ENCODE measurements around the gene GPR50.

Gene GPR50

DNA sequence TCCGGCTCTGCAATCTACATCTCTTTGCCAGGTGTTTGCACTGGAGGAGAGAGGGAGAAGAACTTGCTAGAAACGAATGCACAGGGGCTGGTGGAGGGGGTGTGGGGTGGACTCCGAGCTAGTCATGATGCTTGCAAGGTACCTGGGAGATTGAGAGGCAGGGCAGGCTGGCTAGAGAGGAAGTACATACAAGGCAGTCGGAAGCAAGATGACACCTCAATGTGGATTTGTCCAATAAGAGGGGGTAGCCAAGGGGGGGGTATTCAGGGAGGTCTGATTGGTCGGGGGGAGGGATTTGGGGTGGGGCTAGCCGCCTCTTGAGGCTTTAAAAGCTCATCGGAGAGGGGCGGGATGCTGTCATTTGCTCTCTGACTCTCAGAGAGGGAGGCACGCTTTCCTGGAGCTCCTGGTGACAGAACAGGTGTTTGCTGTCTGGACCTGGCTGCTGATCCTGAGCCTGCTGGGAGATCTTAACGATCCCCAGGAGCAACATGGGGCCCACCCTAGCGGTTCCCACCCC lies at the start of gene GPR50:
Gene GPR50 (plus strand): TSS at position 354 of the 520 bp plus-strand sequence. CDS start 138 bp downstream, at position 492.
- Histone ChIP-seq H3K27ac (ENCODE audit: low read depth in 2 of 2, low read length in 2 of 2) (no peak within 1 kb of the TSS), H3K27me3 (ENCODE audit: control insufficient read depth in 2 of 2, insufficient read depth in 2 of 2, low read length in 2 of 2) (peaks cover 0 to 3% of the 10 kb centered on the region in 2 donors), H3K4me1 (ENCODE audit: control insufficient read depth in 2 of 2, insufficient read depth in 2 of 2, low read length in 2 of 2) (no peaks in the 10 kb centered on the region), H3K9me3 (ENCODE audit: control insufficient read depth in 2 of 2, low read length in 2 of 2) (peaks cover 0 to 2% of the 10 kb centered on the region in 2 donors), H3K9ac (ENCODE audit: low read depth in 1 of 2, low read length in 2 of 2) (no peak within 1 kb of the TSS), H3K36me3 (ENCODE audit: control insufficient read depth in 2 of 2, insufficient read depth in 2 of 2, low read length in 2 of 2) (no peaks in the 10 kb centered on the region), H3K4me3 (ENCODE audit: low read length in 2 of 2) (no peak within 1 kb of the TSS)

GRCh38 chrX:151132531-151132930 lies 43.9 kb upstream of the GPR50 start:
- Histone ChIP-seq H3K9ac (ENCODE audit: low read depth in 1 of 2, low read length in 2 of 2) (no peak overlapping the region), H3K9me3 (ENCODE audit: control insufficient read depth in 2 of 2, low read length in 2 of 2) (no peaks in the 10 kb centered on the region), H3K27me3 (ENCODE audit: control insufficient read depth in 2 of 2, insufficient read depth in 2 of 2, low read length in 2 of 2) (peaks cover 0 to 2% of the 10 kb centered on the region in 2 donors), H3K4me3 (ENCODE audit: low read length in 2 of 2) (no peak overlapping the region), H3K4me1 (ENCODE audit: control insufficient read depth in 2 of 2, insufficient read depth in 2 of 2, low read length in 2 of 2) (no peaks in the 10 kb centered on the region), H3K36me3 (ENCODE audit: control insufficient read depth in 2 of 2, insufficient read depth in 2 of 2, low read length in 2 of 2) (no peaks in the 10 kb centered on the region), H3K27ac (ENCODE audit: low read depth in 2 of 2, low read length in 2 of 2) (no peak overlapping the region)

GRCh38 chrX:151151665-151152267 lies 24.6 kb upstream of the GPR50 start:
- H3K4me1 ChIP-seq (ENCODE audit: control insufficient read depth in 2 of 2, insufficient read depth in 2 of 2, low read length in 2 of 2): no peaks in the 10 kb centered on the region
- peaks cover 0 to 5% of the 10 kb centered on the region in 2 donors for H3K27me3 ChIP-seq (ENCODE audit: control insufficient read depth in 2 of 2, insufficient read depth in 2 of 2, low read length in 2 of 2)
- no peak overlapping the region for H3K27ac ChIP-seq (ENCODE audit: low read depth in 2 of 2, low read length in 2 of 2)
- no peak overlapping the region for H3K4me3 ChIP-seq (ENCODE audit: low read length in 2 of 2)
- no peak overlapping the region for H3K9ac ChIP-seq (ENCODE audit: low read depth in 1 of 2, low read length in 2 of 2)
- H3K36me3 ChIP-seq (ENCODE audit: control insufficient read depth in 2 of 2, insufficient read depth in 2 of 2, low read length in 2 of 2): no peaks in the 10 kb centered on the region
- H3K9me3 ChIP-seq (ENCODE audit: control insufficient read depth in 2 of 2, low read length in 2 of 2): no peaks in the 10 kb centered on the region

DNA sequence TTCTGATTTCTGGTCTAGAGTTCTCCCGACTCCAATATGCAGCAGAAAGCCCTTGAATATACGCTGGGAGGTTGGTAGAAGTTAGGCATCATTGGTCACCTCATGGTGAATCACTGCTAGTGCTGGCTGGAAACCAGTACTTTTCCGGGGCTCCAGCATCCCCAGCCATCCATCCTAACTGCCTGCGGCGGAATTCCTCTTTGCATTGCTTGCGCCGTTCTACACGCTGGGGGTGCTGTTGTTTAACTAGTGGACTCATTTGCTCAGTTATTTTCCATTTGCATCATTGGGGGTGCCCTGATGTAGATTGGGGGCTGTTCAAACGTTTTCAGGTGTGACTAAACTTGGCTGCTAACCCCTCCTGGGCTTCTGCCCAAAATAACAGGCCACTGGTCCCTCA lies 23.3 kb upstream of the GPR50 start:
- H3K36me3 ChIP-seq (ENCODE audit: control insufficient read depth in 2 of 2, insufficient read depth in 2 of 2, low read length in 2 of 2): no peaks in the 10 kb centered on the region
- H3K27me3 ChIP-seq (ENCODE audit: control insufficient read depth in 2 of 2, insufficient read depth in 2 of 2, low read length in 2 of 2): peaks cover 0 to 5% of the 10 kb centered on the region in 2 donors
- no peak overlapping the region for H3K27ac ChIP-seq (ENCODE audit: low read depth in 2 of 2, low read length in 2 of 2)
- no peaks in the 10 kb centered on the region for H3K4me1 ChIP-seq (ENCODE audit: control insufficient read depth in 2 of 2, insufficient read depth in 2 of 2, low read length in 2 of 2)
- no peak overlapping the region for H3K9ac ChIP-seq (ENCODE audit: low read depth in 1 of 2, low read length in 2 of 2)
- H3K9me3 ChIP-seq (ENCODE audit: control insufficient read depth in 2 of 2, low read length in 2 of 2): no peaks in the 10 kb centered on the region
- no peak overlapping the region for H3K4me3 ChIP-seq (ENCODE audit: low read length in 2 of 2)

DNA sequence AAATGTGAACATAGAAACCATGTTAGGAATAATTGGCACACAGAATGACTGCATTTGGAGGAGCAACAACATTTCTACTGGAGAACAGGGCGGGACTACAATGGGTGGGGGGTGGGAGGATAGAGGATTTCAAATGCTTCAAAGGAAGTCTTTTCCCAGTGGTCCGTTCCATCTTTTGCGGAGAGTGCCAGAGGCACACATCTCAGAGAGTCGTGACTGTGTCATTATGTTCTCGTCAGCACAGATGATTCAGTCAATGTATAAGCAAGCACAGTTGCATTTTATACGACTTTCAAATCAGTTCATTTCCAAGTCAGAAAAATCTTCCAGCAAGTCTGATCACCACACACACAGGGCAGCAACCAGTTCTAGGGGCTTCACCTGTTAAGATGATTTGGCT lies 22.7 kb upstream of the GPR50 start:
- Histone ChIP-seq H3K4me3 (ENCODE audit: low read length in 2 of 2) (no peak overlapping the region), H3K36me3 (ENCODE audit: control insufficient read depth in 2 of 2, insufficient read depth in 2 of 2, low read length in 2 of 2) (no peaks in the 10 kb centered on the region), H3K4me1 (ENCODE audit: control insufficient read depth in 2 of 2, insufficient read depth in 2 of 2, low read length in 2 of 2) (no peaks in the 10 kb centered on the region), H3K9ac (ENCODE audit: low read depth in 1 of 2, low read length in 2 of 2) (no peak overlapping the region), H3K9me3 (ENCODE audit: control insufficient read depth in 2 of 2, low read length in 2 of 2) (no peaks in the 10 kb centered on the region), H3K27ac (ENCODE audit: low read depth in 2 of 2, low read length in 2 of 2) (no peak overlapping the region), H3K27me3 (ENCODE audit: control insufficient read depth in 2 of 2, insufficient read depth in 2 of 2, low read length in 2 of 2) (peaks cover 0 to 5% of the 10 kb centered on the region in 2 donors)

DNA sequence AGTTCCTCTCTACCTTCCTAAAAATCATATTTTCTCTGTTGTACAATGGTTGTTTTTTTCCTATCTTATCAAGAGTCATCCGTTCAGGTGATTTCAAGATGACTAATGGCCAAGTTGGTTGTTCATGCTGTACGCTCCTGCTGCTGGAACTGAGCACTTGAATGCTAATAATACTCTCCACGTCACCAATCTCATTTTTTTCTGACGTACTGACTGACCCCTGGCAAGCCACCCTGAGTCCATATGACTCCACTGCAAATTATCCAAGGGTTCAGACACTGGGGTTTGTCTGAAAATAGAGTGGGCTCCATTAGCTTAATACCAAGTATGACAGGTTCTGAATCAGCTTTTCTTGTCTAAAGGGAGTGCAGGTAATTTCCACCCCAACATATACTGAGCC lies 21.1 kb upstream of the GPR50 start:
- Histone ChIP-seq H3K9ac (ENCODE audit: low read depth in 1 of 2, low read length in 2 of 2) (no peak overlapping the region), H3K9me3 (ENCODE audit: control insufficient read depth in 2 of 2, low read length in 2 of 2) (no peaks in the 10 kb centered on the region), H3K27me3 (ENCODE audit: control insufficient read depth in 2 of 2, insufficient read depth in 2 of 2, low read length in 2 of 2) (peaks cover 0 to 5% of the 10 kb centered on the region in 2 donors), H3K36me3 (ENCODE audit: control insufficient read depth in 2 of 2, insufficient read depth in 2 of 2, low read length in 2 of 2) (no peaks in the 10 kb centered on the region), H3K4me3 (ENCODE audit: low read length in 2 of 2) (no peak overlapping the region), H3K4me1 (ENCODE audit: control insufficient read depth in 2 of 2, insufficient read depth in 2 of 2, low read length in 2 of 2) (no peaks in the 10 kb centered on the region), H3K27ac (ENCODE audit: low read depth in 2 of 2, low read length in 2 of 2) (no peak overlapping the region)

DNA sequence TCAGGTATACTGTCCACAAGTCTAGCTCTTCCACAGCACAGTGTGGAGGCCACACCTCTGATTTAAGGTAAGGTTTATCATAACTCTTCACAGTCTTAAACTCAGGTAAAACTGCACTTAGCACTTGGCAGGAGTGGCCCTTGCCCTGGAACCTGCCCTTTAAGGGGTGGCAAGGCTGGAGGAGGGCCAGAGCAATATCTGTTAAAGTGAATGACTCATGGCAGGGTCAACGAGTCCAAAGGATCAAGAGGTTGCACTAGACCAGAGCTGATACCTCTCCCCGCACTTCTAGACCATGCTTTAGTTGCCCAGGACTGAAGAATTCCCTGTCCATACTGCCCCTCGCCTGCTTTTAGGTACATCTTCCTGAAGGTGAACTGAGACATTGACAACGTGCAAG lies 14.7 kb upstream of the GPR50 start:
- H3K9me3 ChIP-seq (ENCODE audit: control insufficient read depth in 2 of 2, low read length in 2 of 2): no peaks in the 10 kb centered on the region
- H3K36me3 ChIP-seq (ENCODE audit: control insufficient read depth in 2 of 2, insufficient read depth in 2 of 2, low read length in 2 of 2): no peaks in the 10 kb centered on the region
- H3K4me3 ChIP-seq (ENCODE audit: low read length in 2 of 2): no peak overlapping the region
- peaks cover 0 to 3% of the 10 kb centered on the region in 2 donors for H3K27me3 ChIP-seq (ENCODE audit: control insufficient read depth in 2 of 2, insufficient read depth in 2 of 2, low read length in 2 of 2)
- H3K4me1 ChIP-seq (ENCODE audit: control insufficient read depth in 2 of 2, insufficient read depth in 2 of 2, low read length in 2 of 2): no peaks in the 10 kb centered on the region
- H3K9ac ChIP-seq (ENCODE audit: low read depth in 1 of 2, low read length in 2 of 2): no peak overlapping the region
- no peak overlapping the region for H3K27ac ChIP-seq (ENCODE audit: low read depth in 2 of 2, low read length in 2 of 2)

DNA sequence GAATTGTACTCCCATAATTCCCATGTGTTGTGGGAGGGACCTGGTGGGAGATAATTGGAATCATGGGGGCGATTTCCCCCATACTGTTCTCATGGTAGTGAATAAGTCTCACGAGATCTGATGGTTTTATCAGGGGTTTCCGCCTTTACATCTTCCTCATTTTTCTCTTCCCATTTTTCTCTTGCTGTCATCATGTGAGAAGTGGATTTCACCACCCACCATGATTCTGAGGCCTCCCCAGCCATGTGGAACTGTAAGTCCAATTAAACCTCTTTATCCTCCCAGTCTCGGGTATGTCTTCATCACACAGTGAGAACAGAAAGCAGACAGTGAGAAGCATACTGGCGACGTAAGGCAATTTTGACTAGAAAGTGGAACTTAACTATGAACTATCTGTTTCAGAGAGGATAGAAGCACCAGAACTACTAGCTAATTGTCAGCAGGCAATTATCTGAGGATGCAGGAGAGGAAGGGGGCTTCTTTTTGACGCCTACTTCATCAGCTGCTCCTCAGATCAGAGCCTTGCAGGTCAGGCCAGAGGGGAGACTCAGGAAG lies 8.5 kb upstream of the GPR50 start:
- Histone ChIP-seq H3K9ac (ENCODE audit: low read depth in 1 of 2, low read length in 2 of 2) (no peak overlapping the region), H3K4me1 (ENCODE audit: control insufficient read depth in 2 of 2, insufficient read depth in 2 of 2, low read length in 2 of 2) (no peaks in the 10 kb centered on the region), H3K27me3 (ENCODE audit: control insufficient read depth in 2 of 2, insufficient read depth in 2 of 2, low read length in 2 of 2) (no peaks in the 10 kb centered on the region), H3K27ac (ENCODE audit: low read depth in 2 of 2, low read length in 2 of 2) (no peak overlapping the region), H3K36me3 (ENCODE audit: control insufficient read depth in 2 of 2, insufficient read depth in 2 of 2, low read length in 2 of 2) (no peaks in the 10 kb centered on the region), H3K9me3 (ENCODE audit: control insufficient read depth in 2 of 2, low read length in 2 of 2) (no peaks in the 10 kb centered on the region), H3K4me3 (ENCODE audit: low read length in 2 of 2) (no peak overlapping the region)

- Histone ChIP-seq H3K27ac (ENCODE audit: low read depth in 2 of 2, low read length in 2 of 2) (no peak overlapping the region), H3K9ac (ENCODE audit: low read depth in 1 of 2, low read length in 2 of 2) (no peak overlapping the region), H3K4me3 (ENCODE audit: low read length in 2 of 2) (no peak overlapping the region), H3K9me3 (ENCODE audit: control insufficient read depth in 2 of 2, low read length in 2 of 2) (no peaks in the 10 kb centered on the region), H3K4me1 (ENCODE audit: control insufficient read depth in 2 of 2, insufficient read depth in 2 of 2, low read length in 2 of 2) (no peaks in the 10 kb centered on the region), H3K36me3 (ENCODE audit: control insufficient read depth in 2 of 2, insufficient read depth in 2 of 2, low read length in 2 of 2) (no peaks in the 10 kb centered on the region), H3K27me3 (ENCODE audit: control insufficient read depth in 2 of 2, insufficient read depth in 2 of 2, low read length in 2 of 2) (no peaks in the 10 kb centered on the region)
These were observed 6.6 kb upstream of the GPR50 start for GRCh38 chrX:151169783-151170182.

DNA sequence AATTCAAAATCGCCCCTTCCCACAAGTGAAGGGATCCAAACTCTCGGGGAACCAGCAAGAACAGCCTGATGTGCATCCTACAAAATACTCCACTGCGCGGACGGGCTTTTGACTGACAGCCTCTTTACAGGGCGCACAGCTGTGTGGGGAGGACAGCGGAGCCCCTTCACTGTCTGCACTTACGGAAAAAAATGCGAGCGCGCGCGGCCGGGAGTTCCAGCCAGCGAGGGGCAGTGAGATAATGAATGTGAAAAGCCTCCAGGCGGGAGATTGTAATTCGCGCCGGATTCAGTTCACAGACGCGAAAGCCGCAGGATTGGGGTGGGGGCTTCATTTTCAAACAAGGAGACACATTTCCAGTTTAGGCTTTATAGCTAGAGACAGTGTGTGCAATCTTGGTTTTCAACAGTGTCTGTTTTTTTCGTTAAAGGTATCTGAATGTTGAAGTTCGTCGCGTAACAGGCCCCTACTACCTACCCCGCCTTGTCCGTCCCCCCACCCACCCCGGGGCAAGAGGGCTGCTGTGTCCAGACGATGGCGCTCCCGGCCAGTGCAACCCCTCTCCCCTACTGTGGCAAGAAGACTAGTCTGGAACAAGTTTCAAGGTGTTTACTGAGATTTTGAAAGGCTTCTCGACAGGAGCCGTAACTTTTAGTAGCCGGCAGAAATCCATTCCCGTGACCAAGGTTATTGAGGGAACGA lies 1.7 kb upstream of the GPR50 start:
- Histone ChIP-seq H3K9me3 (ENCODE audit: control insufficient read depth in 2 of 2, low read length in 2 of 2) (peaks cover 0 to under 1% of the 10 kb centered on the region in 2 donors), H3K4me1 (ENCODE audit: control insufficient read depth in 2 of 2, insufficient read depth in 2 of 2, low read length in 2 of 2) (no peaks in the 10 kb centered on the region), H3K4me3 (ENCODE audit: low read length in 2 of 2) (no peak overlapping the region), H3K9ac (ENCODE audit: low read depth in 1 of 2, low read length in 2 of 2) (no peak overlapping the region), H3K27ac (ENCODE audit: low read depth in 2 of 2, low read length in 2 of 2) (no peak overlapping the region), H3K27me3 (ENCODE audit: control insufficient read depth in 2 of 2, insufficient read depth in 2 of 2, low read length in 2 of 2) (peaks cover 0 to 2% of the 10 kb centered on the region in 2 donors), H3K36me3 (ENCODE audit: control insufficient read depth in 2 of 2, insufficient read depth in 2 of 2, low read length in 2 of 2) (no peaks in the 10 kb centered on the region)
